Measurements from ENCODE around the gene LIG3. TPM values are rescaled to one million over a fixed set of nuclear protein-coding genes. Genes with fewer than 3 reads are reported as not detected.

The LIG3 gene
- total and polyA plus RNA-seq, 2 of the 13 experiments (the other 11 are each of a cell fraction or from before 2014, with no cell fraction given) = 34.4 to 36.2 TPM

- TF ChIP-seq PAXIP1 (CRISPR knock-in tag; conservative IDR thresholded peaks at IDR 0.05) (no peak), SALL1 (CRISPR knock-in tag; IDR thresholded peaks at IDR 0.05) (peak; percentile 77), KDM6A (CRISPR knock-in tag; IDR thresholded peaks at IDR 0.05; ENCODE audit: low read depth) (no peak), ZBTB20 (CRISPR knock-in tag; IDR thresholded peaks at IDR 0.05; ENCODE audit: borderline replicate concordance, low read depth) (0 out of 2 replicates have a peak, but pooled peaks have one; percentile 31), ZNF577 (CRISPR knock-in tag; IDR thresholded peaks at IDR 0.05; ENCODE audit: borderline replicate concordance, low read depth) (no peak), CBX5 (CRISPR knock-in tag; IDR thresholded peaks at IDR 0.05; ENCODE audit: borderline replicate concordance) (no peak; the same call in 1 of the 2 replicates), ZNF460 (CRISPR knock-in tag; IDR thresholded peaks at IDR 0.05; ENCODE audit: borderline replicate concordance) (no peak), ZNF10 (CRISPR knock-in tag; IDR thresholded peaks at IDR 0.05; ENCODE audit: borderline replicate concordance, low read depth) (no peak), ZNF350 (CRISPR knock-in tag; IDR thresholded peaks at IDR 0.05; ENCODE audit: borderline replicate concordance, low read depth) (peak; percentile 92), ZFY (CRISPR knock-in tag; IDR thresholded peaks at IDR 0.05) (peak; percentile 93), HNRNPUL1 (IDR thresholded peaks at IDR 0.05; ENCODE audit: low read depth, low read length) (no peak), ZFP37 (CRISPR knock-in tag; IDR thresholded peaks at IDR 0.05; ENCODE audit: borderline replicate concordance) (no peak), ZNF530 (CRISPR knock-in tag; IDR thresholded peaks at IDR 0.05; ENCODE audit: low read depth) (no peak), ATF1 (CRISPR knock-in tag; IDR thresholded peaks at IDR 0.05) (peak; percentile 98), TBP (CRISPR knock-in tag; IDR thresholded peaks at IDR 0.05) (no peak), ZBTB33 (CRISPR knock-in tag; IDR thresholded peaks at IDR 0.05) (no peak), RELA (CRISPR knock-in tag; IDR thresholded peaks at IDR 0.05) (peak; percentile 40; the same call in 1 of the 2 replicates), ZNF749 (CRISPR knock-in tag; IDR thresholded peaks at IDR 0.05; ENCODE audit: borderline replicate concordance) (no peak; the same call in 1 of the 2 replicates), RFX5 (IDR thresholded peaks at IDR 0.05; ENCODE audit: low read depth, low read length) (no peak; the same call in 1 of the 2 replicates), ZNF329 (CRISPR knock-in tag; IDR thresholded peaks at IDR 0.05; ENCODE audit: low read depth) (0 out of 2 replicates have a peak, but pooled peaks have one; percentile 55), NR0B2 (CRISPR knock-in tag; IDR thresholded peaks at IDR 0.05) (no peak), ASH2L (IDR thresholded peaks at IDR 0.05; ENCODE audit: insufficient read length, low read depth, low read length) (peak; percentile 92), KMT2B (CRISPR knock-in tag; IDR thresholded peaks at IDR 0.05) (peak; percentile 90), MAX (IDR thresholded peaks at IDR 0.05) (no peak; the same call in 1 of the 2 replicates)
These were observed 19.0 kb upstream of the LIG3 start, which contains the start of the genes CCT6B and ZNF830 (continued) for GRCh38 chr17:34961093-34961911.

Measured in HepG2 (cell line).